Type B pancreatic cell (in vitro differentiated cells): ENCODE results near the gene RNF138. TPM values are rescaled to one million over a fixed set of nuclear protein-coding genes. Genes with fewer than 3 reads are reported as not detected.
"Not testable (repeated sequence)": the region's sequence is repeated elsewhere in the genome, so short reads cannot be mapped to it uniquely, and the experiment has no call there.

Experiments
- DNase-seq: peaks from one replicate; pipeline ENCODE4 v3.0.0; 2021; ENCODE audit warnings: mixed read lengths; ENCODE audit not compliant: unreplicated experiment; ENCODE audit errors: extremely low spot score
- H3K27ac Mint-ChIP-seq: 2 replicates; pipeline ENCODE4 v1.8.0; 2021; ENCODE audit warnings: mild to moderate bottlenecking, mixed read lengths
- H3K27me3 Mint-ChIP-seq: 2 replicates; pipeline ENCODE4 v1.8.0; 2021; ENCODE audit warnings: mixed read lengths
- H3K36me3 Mint-ChIP-seq: 2 replicates; pipeline ENCODE4 v1.8.0; 2021; ENCODE audit warnings: mixed read lengths
- H3K4me1 Mint-ChIP-seq: one replicate; pipeline ENCODE4 v1.8.0; 2021; ENCODE audit warnings: mixed read lengths; ENCODE audit not compliant: unreplicated experiment
- H3K4me3 Mint-ChIP-seq: 2 replicates; pipeline ENCODE4 v1.8.0; 2021; ENCODE audit warnings: mild to moderate bottlenecking, mixed read lengths
- H3K9me3 Mint-ChIP-seq: 2 replicates; pipeline ENCODE4 v1.8.0; 2021; ENCODE audit warnings: mixed read lengths
- CTCF ChIP-seq: fragments of 200-600 bp; sonication (generic); conservative IDR thresholded peaks from 2 replicates; pipeline ENCODE4 v1.5.0; 2021; ENCODE audit warnings: antibody characterized with exemption, mild to moderate bottlenecking
- total RNA-seq: library from RNA; stranded (reverse); gene quantifications from 2 replicates; pipeline ENCODE4 v1.2.1, GENCODE V29; 2021; ENCODE audit warnings: low replicate concordance

Gene RNF138
- total RNA-seq, 1 donor from 2014 or later = 34.9 TPM

GRCh38 chr18:32158108-32158624 lies 66.5 kb downstream of the RNF138 start:
- Mint-ChIP-seq H3K27ac (no peak overlapping the region), H3K27me3 (peaks cover 9% of the 10 kb centered on the region), H3K36me3 (no peaks in the 10 kb centered on the region), H3K4me1 (peaks cover 5% of the 10 kb centered on the region), H3K9me3 (no peaks in the 10 kb centered on the region), H3K4me3 (peak overlapping the region; percentile 79)
- TF ChIP-seq CTCF = peak; percentile 94
- DNase-seq = peak; percentile 80

- not testable (repeated sequence) for H3K4me3 Mint-ChIP-seq, H3K27ac Mint-ChIP-seq, H3K9me3 Mint-ChIP-seq, DNase-seq, H3K27me3 Mint-ChIP-seq, H3K36me3 Mint-ChIP-seq, H3K4me1 Mint-ChIP-seq
Measured at GRCh38 chr18:32158631-32159030, 67.0 kb downstream of the RNF138 start.

- Mint-ChIP-seq H3K4me1 (peaks cover 5% of the 10 kb centered on the region), H3K36me3 (no peaks in the 10 kb centered on the region), H3K9me3 (no peaks in the 10 kb centered on the region), H3K27me3 (peaks cover 9% of the 10 kb centered on the region), H3K4me3 (no peak overlapping the region), H3K27ac (peak overlapping the region; percentile 48)
- no peak for TF ChIP-seq CTCF
- no peak for DNase-seq
Measured at GRCh38 chr18:32160547-32160946, 68.9 kb downstream of the RNF138 start.

- Mint-ChIP-seq H3K9me3 (no peaks in the 10 kb centered on the region), H3K27me3 (no peaks in the 10 kb centered on the region), H3K4me1 (no peaks in the 10 kb centered on the region), H3K27ac (no peak overlapping the region), H3K36me3 (no peaks in the 10 kb centered on the region), H3K4me3 (no peak overlapping the region)
- no peak for DNase-seq
- no peak for TF ChIP-seq CTCF
Measured at GRCh38 chr18:32167980-32168730, 76.5 kb downstream of the RNF138 start.

- no peak overlapping the region for H3K4me3 Mint-ChIP-seq
- no peaks in the 10 kb centered on the region for H3K4me1 Mint-ChIP-seq
- no peaks in the 10 kb centered on the region for H3K36me3 Mint-ChIP-seq
- H3K9me3 Mint-ChIP-seq = no peaks in the 10 kb centered on the region
- no peak for TF ChIP-seq CTCF
- H3K27me3 Mint-ChIP-seq = no peaks in the 10 kb centered on the region
- no peak overlapping the region for H3K27ac Mint-ChIP-seq
- no peak for DNase-seq
Measured at GRCh38 chr18:32173654-32174053, 82.0 kb downstream of the RNF138 start.

GRCh38 chr18:32174719-32175118 lies 83.0 kb downstream of the RNF138 start:
- no peak for DNase-seq
- no peaks in the 10 kb centered on the region for H3K9me3 Mint-ChIP-seq
- TF ChIP-seq CTCF = no peak
- no peaks in the 10 kb centered on the region for H3K36me3 Mint-ChIP-seq
- no peaks in the 10 kb centered on the region for H3K27me3 Mint-ChIP-seq
- H3K4me3 Mint-ChIP-seq = no peak overlapping the region
- H3K27ac Mint-ChIP-seq = no peak overlapping the region
- no peaks in the 10 kb centered on the region for H3K4me1 Mint-ChIP-seq
